NB4 (cell line): Measurements from ENCODE around the gene ADGRA1.

ENCODE experiments used
- POLR2A ChIP-seq: IDR thresholded peaks from 2 replicates; pipeline ENCODE4 v1.6.1; 2011; ENCODE audit warnings: mild to moderate bottlenecking; ENCODE audit not compliant: insufficient read length; ENCODE audit errors: extremely low read depth
- TF ChIP-seq, protein P1 (sequence below): IDR thresholded peaks from one replicate; pipeline ENCODE4 v1.5.1; 2012; ENCODE audit warnings: low read depth, low read length

DNA sequence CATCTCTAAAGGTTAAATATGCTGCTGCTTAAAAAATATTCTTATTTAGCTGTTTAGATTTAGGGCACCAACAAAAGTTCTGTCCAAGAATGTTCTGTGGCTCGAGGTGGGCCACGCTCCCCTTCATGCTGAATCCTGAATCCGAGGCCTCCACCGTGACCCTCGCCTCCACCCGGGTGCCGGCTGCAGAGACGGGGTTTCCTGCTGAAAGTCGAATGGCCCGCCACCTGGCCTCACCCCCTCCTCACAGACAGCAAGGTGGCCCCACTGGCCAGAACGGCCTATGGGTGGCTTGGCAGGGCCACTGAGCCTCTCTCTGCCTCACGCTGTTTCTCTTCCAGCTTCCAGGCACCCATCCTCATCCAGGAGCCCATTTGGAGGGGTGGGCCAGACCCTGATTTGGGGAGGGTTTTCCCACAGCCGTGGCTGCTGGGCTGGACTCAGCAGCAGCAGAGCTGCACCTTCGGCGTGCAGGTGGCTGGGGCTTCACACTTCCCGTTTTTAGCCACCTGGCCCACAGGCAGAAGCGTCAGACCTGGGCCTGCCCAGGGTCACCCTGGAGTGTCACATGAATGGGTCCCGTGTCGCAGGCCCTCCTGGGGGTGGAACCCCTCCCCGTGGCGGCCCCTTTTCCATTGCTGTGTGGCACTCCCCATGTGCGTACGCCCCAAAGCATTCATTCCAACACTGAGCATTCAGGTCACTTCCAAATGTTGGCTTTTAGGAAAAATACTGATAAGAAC lies 26.3 kb upstream of the ADGRA1 start:
- no peak for TF ChIP-seq POLR2A
- TF ChIP-seq, protein P1, sequence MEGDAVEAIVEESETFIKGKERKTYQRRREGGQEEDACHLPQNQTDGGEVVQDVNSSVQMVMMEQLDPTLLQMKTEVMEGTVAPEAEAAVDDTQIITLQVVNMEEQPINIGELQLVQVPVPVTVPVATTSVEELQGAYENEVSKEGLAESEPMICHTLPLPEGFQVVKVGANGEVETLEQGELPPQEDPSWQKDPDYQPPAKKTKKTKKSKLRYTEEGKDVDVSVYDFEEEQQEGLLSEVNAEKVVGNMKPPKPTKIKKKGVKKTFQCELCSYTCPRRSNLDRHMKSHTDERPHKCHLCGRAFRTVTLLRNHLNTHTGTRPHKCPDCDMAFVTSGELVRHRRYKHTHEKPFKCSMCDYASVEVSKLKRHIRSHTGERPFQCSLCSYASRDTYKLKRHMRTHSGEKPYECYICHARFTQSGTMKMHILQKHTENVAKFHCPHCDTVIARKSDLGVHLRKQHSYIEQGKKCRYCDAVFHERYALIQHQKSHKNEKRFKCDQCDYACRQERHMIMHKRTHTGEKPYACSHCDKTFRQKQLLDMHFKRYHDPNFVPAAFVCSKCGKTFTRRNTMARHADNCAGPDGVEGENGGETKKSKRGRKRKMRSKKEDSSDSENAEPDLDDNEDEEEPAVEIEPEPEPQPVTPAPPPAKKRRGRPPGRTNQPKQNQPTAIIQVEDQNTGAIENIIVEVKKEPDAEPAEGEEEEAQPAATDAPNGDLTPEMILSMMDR: no peak
